Activated CD8-positive, alpha-beta memory T cell treated with anti-CD3 and anti-CD28 coated beads for 1 hour (primary cell): Measurements from ENCODE around the gene TMEM254.
"Not testable (repeated sequence)": the region's sequence is repeated elsewhere in the genome, so short reads cannot be mapped to it uniquely, and the experiment has no call there.

ENCODE experiments used
- DNase-seq, 2 donors: peaks; one replicate each; pipeline ENCODE4 v3.0.0-alpha.2; 2020; ENCODE audit warnings: low read depth in 1 of 2; ENCODE audit errors: extremely low read depth in 1 of 2

TMEM254 gene

DNA sequence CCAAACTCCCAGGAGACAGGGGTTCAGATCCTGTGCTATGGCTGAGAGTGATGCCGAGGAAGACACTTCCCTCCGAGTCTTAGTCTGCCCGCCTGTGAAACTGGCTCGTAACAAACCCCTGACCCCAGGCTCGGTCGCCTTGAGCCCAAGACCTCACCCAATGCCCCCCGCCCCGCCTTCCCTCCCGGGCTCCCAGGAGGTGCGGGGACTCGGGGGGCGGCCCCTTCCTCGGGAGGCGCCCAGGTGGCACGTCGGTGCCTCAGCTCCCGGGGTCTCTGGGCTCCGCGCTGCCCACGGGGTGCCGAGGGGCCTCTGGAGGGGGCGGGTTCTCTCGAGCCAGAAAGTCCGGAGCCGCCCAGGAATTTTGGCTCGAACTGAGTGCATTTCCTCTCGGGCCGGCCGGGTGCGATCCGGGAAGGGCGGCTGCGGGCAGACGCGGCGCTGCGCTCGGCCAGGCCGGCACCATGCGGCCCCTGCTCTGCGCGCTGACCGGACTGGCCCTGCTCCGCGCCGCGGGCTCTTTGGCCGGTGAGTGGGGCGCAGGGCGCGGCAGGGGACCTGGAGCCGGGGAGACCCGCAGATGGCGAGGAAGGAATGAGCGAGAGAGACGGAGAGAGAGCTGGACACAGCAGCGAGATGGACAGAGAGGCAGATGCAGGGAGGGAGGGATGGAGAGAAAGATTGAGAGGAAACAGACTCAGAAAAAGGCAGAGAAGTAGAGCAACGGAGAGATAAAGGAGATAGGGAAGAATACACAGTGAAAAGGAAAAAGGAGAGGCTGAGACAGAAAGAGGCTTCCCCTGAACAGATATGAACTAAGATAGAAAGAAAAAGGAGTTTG lies 54.1 kb downstream of the TMEM254 start, which contains the start of gene PLAC9:
Gene PLAC9 (plus strand): TSS at position 432 of the 841 bp plus-strand sequence. CDS start 33 bp downstream, at position 465.
- no peak for DNase-seq

DNA sequence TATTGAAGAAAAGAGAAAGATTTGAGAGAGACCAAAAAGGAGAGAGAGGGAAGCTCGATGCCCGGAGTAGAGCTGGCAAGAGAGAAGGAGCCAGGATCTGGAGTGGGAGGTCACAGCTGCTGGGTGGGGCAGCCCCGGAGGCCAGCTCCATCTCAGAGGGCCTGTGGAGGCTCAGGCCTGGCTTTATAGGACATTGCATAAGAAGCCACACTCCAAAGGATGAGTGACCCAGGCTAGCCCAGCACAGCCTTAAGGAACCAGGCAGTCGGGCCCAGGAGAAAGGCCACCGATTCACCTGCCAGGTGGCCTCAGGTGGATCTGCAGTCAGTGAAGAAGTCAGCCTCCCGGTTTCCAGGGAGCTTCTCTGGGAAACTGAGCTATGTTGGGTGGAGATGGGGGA lies 54.7 kb downstream of the TMEM254 start:
- no peak for DNase-seq

DNA sequence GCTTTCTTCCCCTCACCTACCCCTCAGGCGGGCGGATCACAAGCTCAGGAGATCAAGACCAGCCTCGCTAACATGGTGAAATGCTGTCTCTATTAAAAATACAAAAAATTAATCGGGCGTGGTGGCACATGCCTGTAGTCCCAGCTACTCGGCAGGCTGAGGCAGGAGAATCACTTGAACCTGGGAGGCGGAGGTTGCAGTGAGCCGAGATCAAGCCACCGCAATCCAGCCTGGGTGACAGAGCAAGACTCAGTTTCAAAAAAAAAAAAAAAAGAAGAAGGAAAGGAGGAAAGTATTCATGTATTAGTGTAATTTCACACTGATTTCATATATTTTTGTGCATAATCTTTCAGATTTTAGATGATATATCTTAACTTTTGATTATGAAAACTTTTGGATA lies 55.2 kb downstream of the TMEM254 start:
- not testable (repeated sequence) for DNase-seq

DNA sequence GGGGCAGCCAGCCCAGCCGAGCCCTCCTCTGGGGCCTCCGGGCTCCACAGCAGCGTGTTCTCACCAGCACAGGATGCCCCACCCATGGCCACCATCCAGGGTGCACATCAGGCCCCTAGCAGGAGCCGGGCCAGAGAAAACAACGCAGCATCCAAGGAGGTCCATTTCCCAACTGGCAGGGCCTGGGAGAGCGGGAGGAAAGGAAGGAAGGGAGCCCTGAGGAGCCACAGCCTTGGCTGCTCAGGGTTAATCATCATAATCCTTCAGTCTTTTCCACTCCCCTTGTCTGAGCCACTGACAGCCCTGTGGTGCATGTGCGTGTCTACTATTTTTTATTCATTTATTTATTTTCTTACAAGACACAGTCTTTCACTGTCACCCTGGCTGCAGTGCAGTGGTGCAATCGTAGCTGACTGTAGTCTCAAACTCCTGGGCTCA lies 57.7 kb downstream of the TMEM254 start:
- no peak for DNase-seq

DNA sequence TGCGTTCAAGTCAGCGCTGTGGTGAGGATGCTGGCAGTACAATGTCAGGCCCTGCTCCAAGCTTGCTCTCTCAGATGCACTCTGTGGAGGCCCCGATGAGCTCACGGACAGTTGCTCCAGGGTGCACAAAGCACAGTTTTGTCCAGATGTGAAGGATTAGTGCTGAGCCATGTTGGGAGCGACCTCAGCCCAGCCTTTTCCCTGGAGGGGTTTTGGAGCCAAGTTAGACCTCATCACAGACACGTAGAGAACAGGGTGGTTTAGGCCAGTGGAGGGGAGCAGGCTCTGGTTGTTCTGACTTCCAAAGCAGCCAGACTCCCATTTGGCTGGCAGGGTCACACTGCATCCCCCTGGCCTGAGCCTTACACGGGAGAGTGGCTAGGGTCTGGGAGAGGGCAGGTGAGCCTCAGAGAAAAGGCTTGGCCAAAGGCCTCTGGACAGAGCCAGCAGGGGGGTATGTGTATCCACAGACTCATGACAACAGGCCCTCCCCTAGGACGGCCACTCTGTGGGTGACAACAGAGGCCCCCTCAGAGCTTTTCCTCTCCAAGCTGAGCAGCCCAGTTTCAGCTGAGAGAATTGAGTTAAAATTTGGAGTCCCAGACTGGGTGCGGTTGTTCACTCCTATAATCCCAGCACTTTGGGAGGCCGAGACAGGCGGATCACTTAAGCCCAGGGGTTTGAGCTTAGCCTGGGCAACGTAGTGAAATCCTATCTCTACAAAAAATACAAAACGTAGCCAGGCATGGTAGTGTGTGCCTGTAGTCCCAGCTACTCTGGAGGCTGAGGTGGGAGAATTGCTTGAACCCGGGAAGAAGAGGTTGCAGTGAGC lies 58.8 kb downstream of the TMEM254 start:
- DNase-seq: no peak

DNA sequence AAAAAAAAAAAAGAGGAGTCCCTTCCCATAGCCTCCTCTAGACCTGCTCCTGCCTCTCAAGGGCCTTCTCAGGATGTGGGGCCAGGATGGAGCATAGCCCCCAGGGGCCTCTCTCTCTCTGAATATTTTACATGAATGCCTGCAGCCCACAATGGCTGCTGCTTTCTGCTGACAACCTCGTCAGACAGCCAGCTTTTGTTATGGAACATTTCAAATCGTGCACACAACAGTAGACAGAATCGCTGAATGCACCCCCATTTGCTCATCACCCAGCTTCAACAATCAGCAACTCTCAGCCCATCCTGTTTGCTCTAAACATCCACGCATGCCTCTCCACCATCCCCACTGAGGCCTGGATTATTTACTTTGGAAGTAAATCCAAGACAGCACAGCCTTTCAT lies 59.5 kb downstream of the TMEM254 start:
- no peak for DNase-seq

DNA sequence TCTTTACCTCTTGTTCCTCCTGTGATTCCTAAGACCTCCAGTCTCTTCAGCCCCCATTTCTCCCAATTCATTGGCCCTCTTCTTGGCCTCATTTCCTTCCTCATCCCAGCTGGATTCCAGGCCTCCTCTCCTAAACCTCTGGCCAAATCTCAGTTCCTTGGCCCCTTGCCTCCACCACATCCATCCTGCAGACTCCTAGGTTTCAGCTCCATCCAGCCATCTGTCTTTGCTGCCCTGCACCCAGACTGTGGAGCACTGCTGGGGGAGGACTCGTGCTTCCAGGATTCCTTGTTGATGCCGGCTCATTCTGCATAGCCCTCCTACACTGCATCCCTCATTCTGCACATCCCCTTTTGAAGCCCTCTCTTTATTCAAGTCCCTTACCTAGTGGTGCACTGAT lies 60.8 kb downstream of the TMEM254 start:
- DNase-seq: no peak

DNA sequence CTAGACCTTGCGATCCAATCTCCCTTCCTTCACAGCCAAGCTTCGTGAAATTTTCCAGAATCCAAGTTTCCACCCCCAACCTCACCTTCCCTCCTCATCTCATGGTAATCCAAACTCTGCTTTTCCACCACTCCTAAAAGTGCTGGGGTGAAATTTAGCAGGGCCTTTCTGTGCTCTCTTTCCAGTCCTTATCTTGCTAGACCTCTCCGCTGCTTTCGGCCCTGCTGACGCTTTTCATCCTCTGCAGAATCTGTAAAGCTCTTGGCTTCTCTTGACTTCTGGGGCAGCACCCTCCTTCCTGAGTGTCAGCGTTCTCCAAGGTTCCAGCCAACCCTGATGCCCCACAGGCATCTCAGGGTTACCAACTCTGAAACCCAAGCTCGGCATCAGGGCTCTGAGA lies 61.8 kb downstream of the TMEM254 start:
- no peak for DNase-seq

DNA sequence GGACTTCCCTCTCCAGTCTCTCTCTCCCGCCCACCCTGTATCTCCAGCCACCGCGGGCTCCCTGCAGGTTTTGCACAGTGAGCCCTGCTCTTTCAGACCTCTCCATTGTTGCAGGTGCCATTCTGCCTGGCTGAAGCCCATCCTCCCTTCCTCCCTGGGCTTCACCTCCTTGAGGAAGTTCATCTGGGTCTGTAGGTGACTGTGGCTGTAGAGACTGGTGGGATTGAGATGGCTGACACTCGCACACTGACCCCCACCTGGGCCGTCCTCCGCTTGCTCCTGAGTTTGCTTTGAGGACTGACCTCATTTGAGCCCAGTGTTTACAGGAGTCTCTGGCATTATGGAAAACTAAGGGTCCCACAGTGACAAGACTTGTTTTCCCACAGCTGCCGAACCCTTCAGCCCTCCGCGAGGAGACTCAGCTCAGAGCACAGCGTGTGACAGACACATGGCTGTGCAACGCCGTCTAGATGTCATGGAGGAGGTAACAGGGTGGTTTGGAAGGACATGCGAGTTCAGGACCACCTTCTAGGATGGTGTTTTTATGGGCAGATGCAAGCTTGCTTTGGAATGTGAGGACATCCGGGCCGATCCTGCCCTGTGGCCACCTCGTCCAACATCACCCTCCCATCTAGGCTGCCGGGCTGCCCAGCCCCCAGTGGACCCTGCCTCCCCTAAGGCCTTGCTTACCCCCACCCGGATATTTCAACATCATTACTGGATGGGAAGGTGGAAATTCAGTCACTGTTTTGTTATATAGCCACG lies 63.4 kb downstream of the TMEM254 start:
- DNase-seq: no peak
